Ectodermal cell (in vitro differentiated cells): Measurements from ENCODE around the gene LHPP.

ENCODE experiments used
- H3K27ac ChIP-seq: 2 replicates; pipeline ENCODE4 v1.7.0; 2013; ENCODE audit warnings: mild to moderate bottlenecking, low read depth, low read length; ENCODE audit not compliant: insufficient read depth, poor library complexity, severe bottlenecking
- H3K27me3 ChIP-seq: 2 replicates; pipeline ENCODE4 v1.7.0; 2013; ENCODE audit warnings: mild to moderate bottlenecking, low read length; ENCODE audit not compliant: insufficient read depth, control insufficient read depth, poor library complexity, severe bottlenecking
- H3K36me3 ChIP-seq: one replicate; pipeline ENCODE4 v1.7.0; 2013; ENCODE audit warnings: low read length; ENCODE audit not compliant: control insufficient read depth, insufficient read depth
- H3K4me1 ChIP-seq: one replicate; pipeline ENCODE4 v1.7.0; 2013; ENCODE audit warnings: low read length; ENCODE audit not compliant: control insufficient read depth, insufficient read depth
- H3K4me3 ChIP-seq: 2 replicates; pipeline ENCODE4 v1.7.0; 2013; ENCODE audit warnings: low read depth, low read length, control low read depth; ENCODE audit not compliant: insufficient read depth
- H3K9me3 ChIP-seq: 2 replicates; pipeline ENCODE4 v1.7.0; 2013; ENCODE audit warnings: mild to moderate bottlenecking, low read length, moderate library complexity; ENCODE audit not compliant: control insufficient read depth
- WGBS, 2 experiments: methylation state at CpG; one replicate each; pipeline ENCODE4 v1.1.7; 2013; ENCODE audit warnings: missing lambda C conversion rate in 2 of 2; 5-methylcytosine and 5-hydroxymethylcytosine counted together

LHPP gene

GRCh38 chr10:124469956-124470484 lies 8.4 kb downstream of the LHPP start:
- H3K36me3 ChIP-seq = no peaks in the 10 kb centered on the region
- no peak overlapping the region for H3K4me3 ChIP-seq
- WGBS, 2 experiments = 7 to 9% methylated on average over 20 of the region's 20 CpGs
- no peak overlapping the region for H3K27ac ChIP-seq
- H3K27me3 ChIP-seq = peaks cover 12% of the 10 kb centered on the region
- peaks cover 13% of the 10 kb centered on the region for H3K4me1 ChIP-seq
- H3K9me3 ChIP-seq = no peaks in the 10 kb centered on the region

GRCh38 chr10:124470544-124471434 lies 9.2 kb downstream of the LHPP start:
- Histone ChIP-seq H3K27ac (peak overlapping the region; percentile 44), H3K27me3 (peaks cover 12% of the 10 kb centered on the region), H3K4me1 (peaks cover 13% of the 10 kb centered on the region), H3K9me3 (no peaks in the 10 kb centered on the region), H3K4me3 (no peak overlapping the region), H3K36me3 (no peaks in the 10 kb centered on the region)
- WGBS, 2 experiments = 75% methylated on average over 13 of the region's 13 CpGs

- Histone ChIP-seq H3K4me1 (peaks cover 15% of the 10 kb centered on the region), H3K36me3 (no peaks in the 10 kb centered on the region), H3K27me3 (peaks cover 12% of the 10 kb centered on the region), H3K4me3 (no peak overlapping the region), H3K27ac (no peak overlapping the region), H3K9me3 (no peaks in the 10 kb centered on the region)
- 93 to 95% methylated on average over 6 of the region's 6 CpGs for WGBS, 2 experiments
Observed at GRCh38 chr10:124472071-124472470, 10.4 kb downstream of the LHPP start.

GRCh38 chr10:124473070-124473469 lies 11.4 kb downstream of the LHPP start:
- peaks cover 8% of the 10 kb centered on the region for H3K27me3 ChIP-seq
- no peak overlapping the region for H3K4me3 ChIP-seq
- 88 to 89% methylated on average over 3 of the region's 3 CpGs for WGBS, 2 experiments
- H3K36me3 ChIP-seq = no peaks in the 10 kb centered on the region
- peaks cover 25% of the 10 kb centered on the region for H3K4me1 ChIP-seq
- no peak overlapping the region for H3K27ac ChIP-seq
- no peaks in the 10 kb centered on the region for H3K9me3 ChIP-seq

GRCh38 chr10:124474514-124475070 lies 13.0 kb downstream of the LHPP start:
- Histone ChIP-seq H3K4me3 (no peak overlapping the region), H3K36me3 (no peaks in the 10 kb centered on the region), H3K27ac (no peak overlapping the region), H3K27me3 (no peaks in the 10 kb centered on the region), H3K4me1 (peaks cover 26% of the 10 kb centered on the region), H3K9me3 (no peaks in the 10 kb centered on the region)
- 82 to 84% methylated on average over 9 of the region's 9 CpGs for WGBS, 2 experiments

GRCh38 chr10:124476043-124476725 lies 14.6 kb downstream of the LHPP start:
- Histone ChIP-seq H3K9me3 (no peaks in the 10 kb centered on the region), H3K36me3 (no peaks in the 10 kb centered on the region), H3K4me1 (peaks cover 13% of the 10 kb centered on the region), H3K27ac (no peak overlapping the region), H3K4me3 (no peak overlapping the region), H3K27me3 (no peaks in the 10 kb centered on the region)
- 95% methylated on average over 23 of the region's 23 CpGs for WGBS, 2 experiments

- 69 to 71% methylated on average over 11 of the region's 11 CpGs for WGBS, 2 experiments
- no peaks in the 10 kb centered on the region for H3K27me3 ChIP-seq
- no peaks in the 10 kb centered on the region for H3K9me3 ChIP-seq
- no peak overlapping the region for H3K4me3 ChIP-seq
- no peak overlapping the region for H3K27ac ChIP-seq
- H3K4me1 ChIP-seq = peaks cover 13% of the 10 kb centered on the region
- H3K36me3 ChIP-seq = no peaks in the 10 kb centered on the region
Observed at GRCh38 chr10:124477614-124478363, 16.2 kb downstream of the LHPP start.

GRCh38 chr10:124478515-124478914 lies 16.9 kb downstream of the LHPP start:
- no peak overlapping the region for H3K4me3 ChIP-seq
- WGBS, 2 experiments = 89 to 90% methylated on average over 14 of the region's 14 CpGs
- no peaks in the 10 kb centered on the region for H3K9me3 ChIP-seq
- H3K27me3 ChIP-seq = no peaks in the 10 kb centered on the region
- H3K4me1 ChIP-seq = peaks cover 13% of the 10 kb centered on the region
- H3K36me3 ChIP-seq = no peaks in the 10 kb centered on the region
- H3K27ac ChIP-seq = no peak overlapping the region

GRCh38 chr10:124480860-124481259 lies 19.2 kb downstream of the LHPP start:
- H3K27me3 ChIP-seq = no peaks in the 10 kb centered on the region
- H3K9me3 ChIP-seq = no peaks in the 10 kb centered on the region
- H3K27ac ChIP-seq = no peak overlapping the region
- no peak overlapping the region for H3K4me3 ChIP-seq
- peaks cover 13% of the 10 kb centered on the region for H3K4me1 ChIP-seq
- no peaks in the 10 kb centered on the region for H3K36me3 ChIP-seq
- WGBS, 2 experiments = 42 to 47% methylated on average over 5 of the region's 5 CpGs
